Activated T-cell treated with anti-CD3 and anti-CD28 coated beads, Interleukin-2, amount 50 U/mL, for 72 hours (primary cell): ENCODE results near the gene GNB4. TPM values are rescaled to one million over a fixed set of nuclear protein-coding genes. Genes with fewer than 3 reads are reported as not detected.

Experiments used
- ATAC-seq, 2 donors: fragments of 150-1000 bp; cut with Tn5 transposase; replicated peaks in 1 of 2; 2 replicates each; pipeline ENCODE4 v1.10.0; 2021; ENCODE audit warnings: moderate library complexity in 2 of 2, mild to moderate bottlenecking in 1 of 2
- DNase-seq, 2 donors: peaks; one replicate each; pipeline ENCODE4 v3.0.0; 2021 to 2022; ENCODE audit warnings: mixed read lengths in 1 of 2
- H3K27ac Mint-ChIP-seq: one replicate; pipeline ENCODE4 v1.8.0; 2022; ENCODE audit warnings: mild to moderate bottlenecking, moderate library complexity, mixed read lengths
- H3K27me3 Mint-ChIP-seq: one replicate; pipeline ENCODE4 v1.8.0; 2022; ENCODE audit warnings: low read depth, mixed read lengths
- H3K36me3 Mint-ChIP-seq, 2 donors: one replicate each; pipeline ENCODE4 v1.8.0; 2022; ENCODE audit warnings: mixed read lengths in 2 of 2, mild to moderate bottlenecking in 1 of 2; ENCODE audit not compliant: insufficient read depth in 2 of 2
- H3K4me1 Mint-ChIP-seq: one replicate; pipeline ENCODE4 v1.8.0; 2022; ENCODE audit warnings: low read depth, mixed read lengths
- H3K4me3 Mint-ChIP-seq, 2 donors: one replicate each; pipeline ENCODE4 v1.8.0; 2022; ENCODE audit warnings: mild to moderate bottlenecking in 2 of 2, mixed read lengths in 2 of 2, moderate library complexity in 2 of 2
- H3K9me3 Mint-ChIP-seq, 2 donors: one replicate each; pipeline ENCODE4 v1.8.0; 2022; ENCODE audit warnings: mixed read lengths in 2 of 2
- total RNA-seq, 2 donors: library from RNA; stranded (reverse); gene quantifications; one replicate each; pipeline ENCODE4 v1.2.3, GENCODE V29; 2022

The GNB4 gene
- total RNA-seq, 2 donors from 2014 or later, result 0.39 to 0.60 TPM

DNA sequence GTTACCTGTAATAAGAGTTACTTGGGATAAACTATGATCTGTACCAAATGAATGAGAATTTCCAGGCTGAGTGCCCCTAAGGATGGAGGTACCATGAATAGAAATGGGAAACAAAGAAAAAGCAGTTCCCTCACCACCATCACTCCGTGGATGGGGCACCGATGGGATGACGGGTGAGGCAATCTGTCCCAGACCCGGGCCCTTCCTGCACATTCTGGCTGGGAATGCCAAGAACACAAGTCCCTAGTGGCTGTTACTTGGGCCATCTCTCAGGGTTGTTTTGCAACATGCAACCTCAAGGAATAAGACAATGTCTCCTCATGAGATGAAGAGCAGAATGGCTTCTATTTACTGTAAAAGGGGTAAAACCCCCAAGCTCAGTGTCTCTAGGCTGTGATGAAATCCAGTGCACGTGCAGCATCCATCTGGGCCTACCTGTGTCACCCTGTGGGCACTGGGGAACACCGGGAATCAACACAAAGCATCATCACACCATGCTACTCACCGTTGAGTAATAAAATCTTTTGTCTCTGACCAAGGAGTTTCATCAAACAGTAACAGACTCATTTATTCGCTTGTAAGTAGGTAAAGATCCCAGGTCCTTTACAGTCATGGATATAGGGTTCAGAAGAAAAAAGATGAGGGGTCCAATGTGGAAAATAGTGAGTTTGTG is 22.3 kb downstream of the GNB4 start:
- DNase-seq, result no peak
- Mint-ChIP-seq H3K4me3 (no peak overlapping the region), H3K27ac (no peak overlapping the region), H3K27me3 (peaks cover 6% of the 10 kb centered on the region), H3K9me3 (no peaks in the 10 kb centered on the region), H3K4me1 (no peaks in the 10 kb centered on the region), H3K36me3 (no peaks in the 10 kb centered on the region)
- ATAC-seq, result no peak

DNA sequence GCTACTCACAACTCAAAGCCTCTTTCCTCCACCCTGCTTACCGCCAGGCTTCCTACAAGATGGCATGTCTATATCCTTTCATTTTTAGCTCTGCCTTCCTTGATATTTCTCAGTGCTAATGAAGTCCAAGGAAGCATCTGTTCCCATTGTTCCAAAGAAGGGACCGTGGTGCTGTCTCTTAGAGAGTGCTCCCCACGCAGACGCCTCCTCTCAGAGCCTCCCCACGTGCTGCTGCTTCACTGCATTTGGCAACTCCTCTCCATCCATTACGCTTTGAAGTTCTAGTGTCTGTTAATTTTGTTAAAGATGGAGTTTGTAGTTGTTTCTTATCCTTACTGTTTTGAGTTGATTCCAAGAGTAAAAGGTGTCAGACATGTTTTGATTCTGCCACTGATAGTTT is 26.2 kb downstream of the GNB4 start:
- ATAC-seq (no peak), DNase-seq (no peak)
- H3K4me1 Mint-ChIP-seq, result no peaks in the 10 kb centered on the region
- no peaks in the 10 kb centered on the region for H3K27me3 Mint-ChIP-seq
- no peaks in the 10 kb centered on the region for H3K36me3 Mint-ChIP-seq
- H3K27ac Mint-ChIP-seq, result no peak overlapping the region
- H3K4me3 Mint-ChIP-seq, result no peak overlapping the region
- H3K9me3 Mint-ChIP-seq, result no peaks in the 10 kb centered on the region

DNA sequence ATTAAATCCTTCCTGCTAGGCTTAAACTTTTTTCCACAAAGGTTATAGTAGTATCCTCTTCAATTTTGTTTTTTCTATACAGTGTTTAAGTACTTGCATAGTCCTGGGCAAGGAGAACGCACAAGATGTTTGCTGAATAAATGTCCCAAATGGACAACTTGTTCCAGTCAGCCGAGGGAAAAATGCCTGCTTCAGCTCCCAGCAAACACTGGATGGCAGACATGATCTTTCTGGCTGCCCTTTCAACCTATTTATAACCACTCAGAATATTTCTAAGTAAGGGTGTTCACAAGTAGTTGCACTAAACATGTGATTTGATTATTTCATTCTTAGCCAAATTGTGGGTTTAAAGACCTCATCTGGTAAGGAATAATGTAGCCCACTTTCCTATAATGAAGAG is 29.8 kb downstream of the GNB4 start:
- no peak overlapping the region for H3K27ac Mint-ChIP-seq
- ATAC-seq, result no peak
- no peak for DNase-seq
- H3K4me1 Mint-ChIP-seq, result no peaks in the 10 kb centered on the region
- no peak overlapping the region for H3K4me3 Mint-ChIP-seq
- no peaks in the 10 kb centered on the region for H3K9me3 Mint-ChIP-seq
- no peaks in the 10 kb centered on the region for H3K36me3 Mint-ChIP-seq
- H3K27me3 Mint-ChIP-seq, result no peaks in the 10 kb centered on the region

DNA sequence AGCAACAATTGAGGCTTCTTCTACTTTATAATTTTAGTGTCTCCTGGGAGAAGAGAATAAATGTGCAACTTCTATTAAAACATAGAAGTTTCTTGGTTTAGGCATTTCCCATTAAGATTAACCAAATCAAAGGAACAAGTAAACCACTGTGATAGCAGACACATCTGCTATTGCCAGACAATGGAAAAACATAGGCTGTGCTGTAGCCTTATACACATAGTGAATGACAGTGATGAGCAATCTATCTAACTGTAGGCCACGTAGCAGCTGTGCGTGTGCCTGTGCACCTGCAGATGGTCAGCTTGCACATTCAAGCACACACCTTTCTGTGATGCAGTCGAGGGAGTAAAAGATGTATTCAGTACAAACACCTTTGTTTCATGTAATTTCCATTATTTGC is 32.7 kb downstream of the GNB4 start:
- H3K9me3 Mint-ChIP-seq, result no peaks in the 10 kb centered on the region
- H3K4me1 Mint-ChIP-seq, result no peaks in the 10 kb centered on the region
- no peaks in the 10 kb centered on the region for H3K36me3 Mint-ChIP-seq
- H3K27ac Mint-ChIP-seq, result no peak overlapping the region
- ATAC-seq (no peak), DNase-seq (no peak)
- H3K27me3 Mint-ChIP-seq, result no peaks in the 10 kb centered on the region
- no peak overlapping the region for H3K4me3 Mint-ChIP-seq

DNA sequence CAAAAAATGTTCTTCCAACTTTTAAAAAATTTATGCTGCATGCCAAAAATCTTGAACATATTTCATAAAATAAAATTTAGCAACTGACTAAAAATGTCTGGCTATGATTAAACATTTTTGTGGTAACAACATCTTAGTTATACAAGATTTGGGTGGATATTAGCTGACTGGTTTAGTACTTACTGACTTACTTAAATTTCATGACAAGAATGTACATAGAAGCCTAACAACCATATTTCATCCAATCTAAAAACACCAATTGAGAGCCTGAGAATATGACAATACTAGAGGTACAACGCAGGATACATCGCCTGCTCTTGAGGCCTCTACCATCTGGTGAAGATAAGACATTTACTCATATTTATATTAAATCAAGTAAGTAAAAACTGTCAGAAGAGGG is 34.6 kb downstream of the GNB4 start:
- H3K36me3 Mint-ChIP-seq, result no peaks in the 10 kb centered on the region
- ATAC-seq, result no peak
- H3K27me3 Mint-ChIP-seq, result no peaks in the 10 kb centered on the region
- H3K4me1 Mint-ChIP-seq, result no peaks in the 10 kb centered on the region
- H3K4me3 Mint-ChIP-seq, result no peak overlapping the region
- no peak for DNase-seq
- H3K27ac Mint-ChIP-seq, result peak overlapping the region; percentile 1
- H3K9me3 Mint-ChIP-seq, result no peaks in the 10 kb centered on the region

DNA sequence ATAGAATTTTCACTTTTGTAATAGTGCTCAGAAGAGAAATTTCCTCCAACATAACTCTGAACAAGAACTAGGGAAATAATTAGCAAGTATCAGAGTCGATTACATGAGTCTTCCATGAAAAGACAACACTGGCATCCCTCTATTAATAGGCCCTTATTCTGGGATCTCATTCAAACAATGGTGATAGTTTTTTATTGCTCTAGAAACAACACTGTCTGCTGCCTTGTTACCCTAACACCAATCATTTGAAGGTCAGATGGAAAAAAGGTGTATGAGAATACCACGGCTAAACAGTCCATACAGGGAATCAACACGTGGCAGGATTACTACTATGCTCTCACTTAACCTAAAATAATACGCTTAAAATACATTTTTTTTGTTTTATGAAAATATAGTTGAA is 35.9 kb downstream of the GNB4 start:
- DNase-seq (no peak), ATAC-seq (no peak)
- Mint-ChIP-seq H3K9me3 (no peaks in the 10 kb centered on the region), H3K4me3 (no peak overlapping the region), H3K27ac (no peak overlapping the region), H3K36me3 (no peaks in the 10 kb centered on the region), H3K4me1 (no peaks in the 10 kb centered on the region), H3K27me3 (no peaks in the 10 kb centered on the region)

DNA sequence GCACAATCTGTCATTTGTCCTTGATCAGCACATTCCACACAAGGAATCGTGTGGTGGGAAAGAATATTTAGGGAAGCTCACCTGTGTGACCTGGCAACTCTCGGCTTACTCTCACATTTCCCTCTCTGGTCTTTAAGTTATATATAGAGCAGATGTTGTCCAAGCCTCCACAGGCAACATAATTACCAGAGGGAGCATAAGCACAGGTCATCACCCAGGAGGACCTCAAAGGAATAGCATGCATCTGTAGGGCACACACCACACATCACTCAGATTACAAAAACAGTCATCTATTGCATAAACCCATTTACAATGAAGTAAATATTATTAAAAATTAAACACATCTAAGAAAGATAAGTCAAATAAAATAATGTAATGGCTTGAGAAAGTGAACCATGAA is 36.5 kb downstream of the GNB4 start:
- H3K4me3 Mint-ChIP-seq, result no peak overlapping the region
- H3K27ac Mint-ChIP-seq, result no peak overlapping the region
- no peaks in the 10 kb centered on the region for H3K36me3 Mint-ChIP-seq
- DNase-seq (no peak), ATAC-seq (no peak)
- no peaks in the 10 kb centered on the region for H3K9me3 Mint-ChIP-seq
- H3K4me1 Mint-ChIP-seq, result no peaks in the 10 kb centered on the region
- H3K27me3 Mint-ChIP-seq, result no peaks in the 10 kb centered on the region

DNA sequence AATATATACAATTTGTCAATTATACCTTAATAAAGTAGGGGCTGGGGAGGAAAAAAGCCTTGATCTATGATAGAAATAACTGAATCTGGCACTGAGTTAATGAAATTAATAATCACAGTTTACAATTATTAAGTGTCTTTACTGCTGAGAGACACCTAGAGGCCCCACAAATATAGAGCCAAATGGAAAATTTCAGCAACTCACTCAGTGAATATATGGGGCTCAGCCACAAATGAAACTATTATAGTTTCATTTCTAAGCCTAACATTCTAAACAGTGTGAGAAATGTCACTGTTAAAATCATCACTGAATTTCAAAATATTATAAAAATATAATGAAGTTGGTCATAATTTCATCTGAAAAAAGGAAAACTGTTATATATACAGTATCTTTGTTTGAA is 40.3 kb downstream of the GNB4 start:
- no peak overlapping the region for H3K4me3 Mint-ChIP-seq

DNA sequence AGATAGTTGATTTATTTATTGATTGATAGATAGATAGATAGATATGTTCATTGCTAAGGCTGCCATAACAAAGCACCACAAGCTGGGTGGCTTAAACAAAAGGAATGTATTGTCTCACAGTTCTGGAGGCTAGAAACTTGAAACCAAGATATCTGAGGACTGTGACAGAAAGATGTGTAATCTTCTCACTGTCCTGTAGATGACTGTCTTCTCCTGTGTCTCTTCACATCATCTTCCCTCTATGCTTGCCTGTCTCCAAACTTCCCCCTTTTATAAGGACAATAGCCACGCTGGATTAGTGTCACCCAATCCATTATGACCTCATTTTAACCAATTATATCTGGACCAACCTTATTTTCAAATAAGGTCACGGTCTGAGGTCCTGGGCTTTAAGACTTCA is 40.9 kb downstream of the GNB4 start:
- Mint-ChIP-seq H3K4me1 (no peaks in the 10 kb centered on the region), H3K4me3 (no peak overlapping the region), H3K27ac (no peak overlapping the region), H3K27me3 (no peaks in the 10 kb centered on the region), H3K36me3 (no peaks in the 10 kb centered on the region), H3K9me3 (no peaks in the 10 kb centered on the region)
- DNase-seq (no peak), ATAC-seq (no peak)

More for the DNA sequence above, 40.3 kb downstream of the GNB4 start:
- Mint-ChIP-seq H3K36me3 (no peaks in the 10 kb centered on the region), H3K27ac (no peak overlapping the region), H3K4me1 (no peaks in the 10 kb centered on the region), H3K27me3 (no peaks in the 10 kb centered on the region), H3K9me3 (no peaks in the 10 kb centered on the region)
- no peak for DNase-seq
- no peak for ATAC-seq

DNA sequence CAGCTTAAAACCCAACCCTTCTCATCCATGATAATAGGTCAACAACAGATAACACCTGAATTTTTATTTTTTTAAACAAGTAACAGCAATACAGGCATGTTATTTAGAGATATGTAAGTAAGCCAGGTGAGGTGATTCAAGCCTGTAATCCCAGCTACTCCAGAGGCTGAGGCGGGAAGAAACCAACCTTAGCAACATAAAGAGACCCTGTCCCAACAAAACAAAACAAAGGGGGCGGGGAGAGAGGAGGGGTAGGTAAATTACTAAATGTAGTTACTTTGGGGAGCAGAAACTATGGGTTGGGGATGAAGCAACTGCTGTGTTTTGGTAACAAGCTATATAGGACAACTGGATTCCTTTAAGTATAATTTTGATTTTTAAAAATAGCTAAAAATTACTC is 47.0 kb downstream of the GNB4 start:
- Mint-ChIP-seq H3K4me3 (no peak overlapping the region), H3K4me1 (no peaks in the 10 kb centered on the region), H3K27ac (no peak overlapping the region), H3K36me3 (no peaks in the 10 kb centered on the region), H3K27me3 (no peaks in the 10 kb centered on the region), H3K9me3 (no peaks in the 10 kb centered on the region)
- DNase-seq (no peak), ATAC-seq (no peak)

DNA sequence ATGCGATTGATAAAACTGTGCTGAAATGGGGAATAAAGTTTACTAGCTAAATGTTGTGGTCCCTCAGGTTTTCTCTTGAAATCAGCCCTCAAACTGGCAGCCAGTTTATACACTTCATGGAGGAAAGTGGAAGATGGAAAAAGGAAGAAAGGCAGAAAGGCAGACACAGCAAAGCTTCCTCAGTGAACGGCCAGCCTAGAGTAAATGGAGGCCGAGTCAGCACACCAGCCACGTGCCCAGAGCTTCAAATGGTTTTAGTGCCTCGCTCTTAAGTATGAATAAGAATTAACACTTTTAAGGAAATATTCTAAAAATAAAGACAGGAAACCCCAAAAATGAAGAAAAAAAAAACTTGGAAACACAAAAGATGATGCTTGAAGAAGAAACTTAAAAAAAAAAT is 48.3 kb downstream of the GNB4 start:
- H3K4me1 Mint-ChIP-seq, result no peaks in the 10 kb centered on the region
- no peak overlapping the region for H3K27ac Mint-ChIP-seq

DNA sequence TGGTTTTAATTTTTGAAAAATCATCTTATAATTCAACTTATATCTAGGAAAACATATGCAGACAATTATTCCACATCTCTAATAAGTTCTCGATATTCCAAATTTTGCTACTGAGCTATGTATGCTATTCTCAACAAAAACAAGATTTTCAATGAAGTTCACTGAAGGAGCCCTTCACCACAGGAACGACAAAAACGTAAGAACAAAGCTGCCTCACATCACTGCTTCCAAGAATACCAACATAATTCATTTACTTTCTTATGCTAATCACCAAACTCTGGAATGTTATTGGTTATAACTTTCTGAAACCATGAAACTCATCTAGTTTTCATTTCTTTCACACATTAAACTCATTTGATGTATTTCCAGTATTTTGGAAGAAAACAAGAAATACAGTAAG is 49.7 kb downstream of the GNB4 start:
- DNase-seq (no peak), ATAC-seq (no peak)
- no peaks in the 10 kb centered on the region for H3K27me3 Mint-ChIP-seq
- no peaks in the 10 kb centered on the region for H3K9me3 Mint-ChIP-seq
- H3K36me3 Mint-ChIP-seq, result no peaks in the 10 kb centered on the region
- H3K27ac Mint-ChIP-seq, result no peak overlapping the region
- no peaks in the 10 kb centered on the region for H3K4me1 Mint-ChIP-seq
- H3K4me3 Mint-ChIP-seq, result no peak overlapping the region

More for the DNA sequence above, 48.3 kb downstream of the GNB4 start:
- ATAC-seq, result no peak
- Mint-ChIP-seq H3K27me3 (no peaks in the 10 kb centered on the region), H3K9me3 (no peaks in the 10 kb centered on the region), H3K4me3 (no peak overlapping the region), H3K36me3 (no peaks in the 10 kb centered on the region)
- DNase-seq, result no peak

DNA sequence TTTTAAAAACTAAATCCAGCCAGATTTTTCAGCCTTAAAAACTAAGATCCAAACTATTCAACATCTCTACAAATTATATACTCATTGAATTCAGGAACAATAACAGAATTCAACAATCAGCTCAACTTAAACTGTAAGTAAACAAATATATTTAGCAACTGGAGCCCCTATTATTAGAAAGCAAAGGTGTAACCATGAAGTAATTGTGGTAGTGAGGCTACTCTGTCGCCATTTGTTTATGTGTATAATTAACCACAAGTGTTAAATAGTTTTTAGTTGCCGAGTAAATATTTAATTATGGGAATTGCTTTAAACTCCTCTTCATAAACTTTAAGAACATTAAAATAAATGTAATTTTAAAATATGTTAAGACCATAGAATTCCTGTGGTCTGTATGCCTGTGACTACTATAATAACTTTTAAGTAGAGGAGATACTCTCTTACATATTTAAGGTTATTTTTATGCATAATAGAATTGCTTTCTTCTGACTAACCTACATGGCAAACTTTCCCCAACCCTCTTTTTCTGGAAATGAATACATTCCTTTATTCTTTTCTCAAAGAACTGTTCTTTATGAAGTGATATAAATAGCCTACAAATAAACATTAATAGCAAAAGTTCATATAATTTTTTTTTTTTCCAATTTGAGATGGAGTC is 52.6 kb downstream of the GNB4 start:
- Mint-ChIP-seq H3K4me3 (no peak overlapping the region), H3K27me3 (no peaks in the 10 kb centered on the region)

DNA sequence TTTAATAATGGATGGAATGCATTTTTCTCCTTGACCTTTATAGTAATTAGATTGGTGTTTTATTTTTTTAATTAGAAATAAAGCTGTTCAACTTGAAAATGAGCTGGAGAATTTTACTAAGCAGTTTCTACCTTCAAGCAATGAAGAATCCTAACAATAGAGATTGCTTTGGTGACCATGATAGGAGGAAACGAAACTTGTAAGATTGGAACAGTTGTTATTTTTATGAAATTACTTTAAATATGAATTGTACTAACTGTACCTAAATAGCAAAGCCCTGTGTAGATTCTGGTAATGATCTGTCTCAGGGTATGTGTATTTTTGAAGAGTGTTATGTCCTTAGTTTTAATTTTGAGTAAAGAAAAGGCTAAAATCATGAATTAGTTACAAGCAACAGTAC is 59.4 kb downstream of the GNB4 start:
- DNase-seq, result no peak
- no peak for ATAC-seq
- H3K36me3 Mint-ChIP-seq, result peaks cover 0 to 18% of the 10 kb centered on the region in 2 donors
- no peaks in the 10 kb centered on the region for H3K27me3 Mint-ChIP-seq
- H3K4me1 Mint-ChIP-seq, result no peaks in the 10 kb centered on the region
- no peaks in the 10 kb centered on the region for H3K9me3 Mint-ChIP-seq
- H3K27ac Mint-ChIP-seq, result no peak overlapping the region
- no peak overlapping the region for H3K4me3 Mint-ChIP-seq

More for the DNA sequence above, 52.6 kb downstream of the GNB4 start:
- H3K36me3 Mint-ChIP-seq, result peaks cover 0 to 2% of the 10 kb centered on the region in 2 donors
- DNase-seq (no peak), ATAC-seq (no peak)
- H3K9me3 Mint-ChIP-seq, result no peaks in the 10 kb centered on the region
- no peaks in the 10 kb centered on the region for H3K4me1 Mint-ChIP-seq
- H3K27ac Mint-ChIP-seq, result no peak overlapping the region
